WI38 (cell line): ENCODE data around the gene MRPS12.
A peak's percentile ranks its signal among the peaks of the same experiment; 100 is the strongest.
"Not testable (repeated sequence)": the region's sequence is repeated elsewhere in the genome, so short reads cannot be mapped to it uniquely, and the experiment has no call there.

Experiments
- H3K4me3 ChIP-seq: 2 replicates; pipeline ENCODE4 v1.5.1; 2011; ENCODE audit warnings: low read depth, mild to moderate bottlenecking, control low read depth, low read length
- TF ChIP-seq, protein P1 (sequence below): IDR thresholded peaks from 2 replicates; pipeline ENCODE4 v1.5.1; 2012; ENCODE audit warnings: low read depth, mild to moderate bottlenecking, control low read depth, low read length

Gene MRPS12

DNA sequence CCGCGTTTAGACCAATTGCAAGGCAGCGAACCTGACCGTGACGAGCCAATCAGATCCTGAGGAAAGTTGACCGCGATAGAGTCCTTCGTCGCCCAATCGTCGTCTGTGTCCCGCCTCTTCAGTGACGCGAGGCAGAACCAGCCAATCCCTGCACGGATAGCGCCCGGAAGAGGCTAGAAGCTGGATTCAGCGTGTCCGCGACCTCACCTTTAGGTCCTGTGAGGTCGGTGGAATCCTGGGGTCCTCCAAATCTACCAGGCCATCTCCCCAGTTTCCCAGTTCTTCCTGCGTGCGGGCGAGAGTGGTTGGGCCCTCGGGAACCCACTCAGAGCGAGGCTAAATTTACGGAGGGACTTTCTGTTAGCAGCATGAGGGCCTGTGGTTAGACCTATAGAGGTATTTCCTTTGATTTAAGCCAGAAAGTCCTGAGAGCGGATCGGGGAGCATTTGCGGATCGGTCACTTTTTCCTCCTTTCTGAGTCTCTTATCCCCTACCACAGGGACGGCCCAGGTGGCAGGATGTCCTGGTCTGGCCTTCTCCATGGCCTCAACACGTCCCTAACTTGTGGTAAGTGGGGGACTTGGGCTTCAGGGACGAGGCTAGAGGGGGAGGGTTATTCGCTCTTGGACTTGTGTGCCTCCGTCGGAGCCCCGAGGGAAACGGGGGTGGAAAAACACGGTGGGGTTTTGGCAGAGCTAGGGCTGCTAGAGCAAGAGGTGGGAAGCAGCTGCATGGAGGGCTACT, at the start of gene MRPS12:
Gene MRPS12, plus strand, starts transcription at position 169 of the 745 bp plus-strand sequence. Its CDS starts 351 bp downstream, at position 520.
- H3K4me3 ChIP-seq, result peak within 1 kb of the TSS; percentile 96
- TF ChIP-seq, protein P1, sequence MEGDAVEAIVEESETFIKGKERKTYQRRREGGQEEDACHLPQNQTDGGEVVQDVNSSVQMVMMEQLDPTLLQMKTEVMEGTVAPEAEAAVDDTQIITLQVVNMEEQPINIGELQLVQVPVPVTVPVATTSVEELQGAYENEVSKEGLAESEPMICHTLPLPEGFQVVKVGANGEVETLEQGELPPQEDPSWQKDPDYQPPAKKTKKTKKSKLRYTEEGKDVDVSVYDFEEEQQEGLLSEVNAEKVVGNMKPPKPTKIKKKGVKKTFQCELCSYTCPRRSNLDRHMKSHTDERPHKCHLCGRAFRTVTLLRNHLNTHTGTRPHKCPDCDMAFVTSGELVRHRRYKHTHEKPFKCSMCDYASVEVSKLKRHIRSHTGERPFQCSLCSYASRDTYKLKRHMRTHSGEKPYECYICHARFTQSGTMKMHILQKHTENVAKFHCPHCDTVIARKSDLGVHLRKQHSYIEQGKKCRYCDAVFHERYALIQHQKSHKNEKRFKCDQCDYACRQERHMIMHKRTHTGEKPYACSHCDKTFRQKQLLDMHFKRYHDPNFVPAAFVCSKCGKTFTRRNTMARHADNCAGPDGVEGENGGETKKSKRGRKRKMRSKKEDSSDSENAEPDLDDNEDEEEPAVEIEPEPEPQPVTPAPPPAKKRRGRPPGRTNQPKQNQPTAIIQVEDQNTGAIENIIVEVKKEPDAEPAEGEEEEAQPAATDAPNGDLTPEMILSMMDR, result no peak

DNA sequence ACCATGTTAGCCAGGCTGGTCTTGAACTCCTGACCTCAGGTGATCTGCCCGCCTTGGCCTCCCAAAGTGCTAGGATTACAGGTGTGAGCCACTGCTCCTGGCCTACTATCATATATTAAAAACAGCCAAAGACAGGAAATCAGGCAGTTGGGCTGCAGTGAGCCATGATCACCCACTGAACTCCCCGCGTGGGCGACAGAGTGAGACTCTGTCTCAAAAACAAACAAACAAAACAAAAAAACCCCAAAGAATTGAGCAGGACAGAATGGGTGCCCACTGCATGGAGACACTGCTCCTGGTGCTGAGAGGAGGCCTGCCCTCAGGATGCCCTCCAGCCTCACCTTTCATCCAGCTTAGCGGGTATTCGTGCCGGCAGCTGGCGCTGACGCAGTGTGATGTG, 47.5 kb upstream of the MRPS12 start:
- no peak overlapping the region for H3K4me3 ChIP-seq
- TF ChIP-seq, protein P1, result no peak

DNA sequence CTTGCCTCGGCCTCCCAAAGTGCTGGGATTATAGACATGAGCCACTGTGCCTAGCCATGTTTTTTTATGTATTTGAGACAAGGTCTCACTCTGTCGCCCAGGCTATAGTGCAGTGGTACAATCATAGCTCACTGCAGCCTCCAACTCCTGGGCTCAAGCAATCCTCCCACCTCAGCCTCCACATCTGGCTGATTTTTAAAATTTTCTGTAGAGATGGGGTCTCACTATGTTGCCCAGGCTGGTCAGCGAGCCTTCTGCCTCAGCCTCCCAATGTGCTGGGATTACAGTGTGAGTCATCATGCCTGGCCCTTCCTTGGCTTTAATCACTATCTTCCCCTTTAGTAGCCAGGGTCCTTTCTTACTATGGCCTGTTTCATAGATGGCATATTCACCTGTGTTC, 46.1 kb upstream of the MRPS12 start:
- not testable (repeated sequence) for H3K4me3 ChIP-seq

DNA sequence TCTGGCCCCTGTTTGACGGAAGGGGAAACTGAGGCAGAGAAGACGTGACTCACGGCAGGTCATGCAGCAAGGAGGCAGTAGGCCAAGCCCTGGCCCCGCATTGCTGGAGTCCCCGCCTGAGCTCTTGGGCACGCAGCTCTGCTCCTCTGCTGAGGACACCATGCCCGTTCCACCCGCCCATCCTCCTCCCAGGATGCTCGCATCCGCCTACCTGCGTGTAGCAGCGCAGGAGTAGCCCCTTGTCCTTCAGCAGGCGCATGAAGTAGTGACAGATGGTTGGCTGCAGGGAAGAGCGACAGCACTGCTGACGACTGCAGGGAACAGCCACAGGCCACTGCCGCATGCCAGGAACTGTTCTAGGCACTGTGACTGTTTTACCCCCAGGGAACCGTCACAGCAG, 41.9 kb upstream of the MRPS12 start:
- H3K4me3 ChIP-seq, result no peak overlapping the region
- TF ChIP-seq, protein P1, result no peak

DNA sequence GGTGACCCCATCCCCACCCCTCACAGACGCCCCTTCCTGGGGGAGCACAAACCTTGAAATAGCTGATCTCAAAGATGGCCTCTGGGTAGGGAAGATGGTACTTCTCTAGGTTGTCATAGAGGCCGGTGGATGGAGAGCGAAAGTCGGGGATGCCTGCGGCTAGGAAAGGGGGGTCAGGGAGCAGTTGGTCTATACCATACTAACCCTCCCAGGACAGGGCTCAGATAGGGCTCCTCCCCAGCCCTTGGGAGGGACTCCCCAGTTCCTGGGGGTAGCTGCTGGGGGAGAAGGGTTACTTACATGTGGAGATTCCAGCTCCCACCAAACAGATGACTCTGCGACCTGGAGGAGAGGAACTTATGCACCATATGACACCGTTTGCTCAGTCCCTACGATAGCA, 40.9 kb upstream of the MRPS12 start:
- TF ChIP-seq, protein P1, result no peak
- no peak overlapping the region for H3K4me3 ChIP-seq

DNA sequence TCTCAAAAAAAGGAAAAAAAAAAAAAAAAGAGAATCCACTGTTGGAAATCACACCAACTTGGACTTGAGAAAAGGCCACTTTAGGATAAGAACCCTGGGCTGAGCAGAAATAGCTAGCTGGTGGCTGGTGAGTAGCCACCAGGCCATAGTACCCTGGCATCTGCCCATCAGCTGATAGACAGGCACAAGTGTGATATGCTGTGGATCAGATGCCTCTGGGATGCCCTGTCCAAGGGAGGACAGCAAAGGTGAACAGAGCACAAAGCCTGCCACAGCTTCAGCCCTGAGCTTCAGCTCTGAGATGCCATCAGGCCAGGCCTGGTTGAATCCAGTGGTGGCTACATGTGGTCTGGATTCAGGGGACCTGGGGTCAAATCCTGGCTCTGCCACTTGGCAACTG, 40.1 kb upstream of the MRPS12 start:
- TF ChIP-seq, protein P1, result no peak

DNA sequence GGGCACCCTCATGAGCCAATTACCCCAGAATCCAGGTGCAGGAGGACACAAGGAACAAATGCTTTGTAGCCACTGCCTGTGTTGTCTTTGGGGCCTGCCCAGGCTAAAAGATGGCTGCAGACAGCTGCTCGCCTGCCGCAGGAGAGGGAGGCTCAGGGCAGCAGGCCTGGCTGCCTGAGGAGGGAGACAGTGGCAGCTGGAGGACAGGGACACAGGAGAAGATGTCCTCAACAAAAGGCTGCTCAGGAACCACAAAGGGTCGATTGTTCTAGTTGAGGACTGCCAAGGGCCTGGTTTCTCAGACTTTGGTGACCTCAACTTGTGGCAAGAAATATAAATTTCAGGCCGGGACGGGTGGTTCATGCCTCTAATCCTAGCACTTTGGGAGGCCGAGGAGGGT, 39.0 kb upstream of the MRPS12 start:
- TF ChIP-seq, protein P1, result no peak
- no peak overlapping the region for H3K4me3 ChIP-seq

More for the DNA sequence above, 40.1 kb upstream of the MRPS12 start:
- H3K4me3 ChIP-seq, result no peak overlapping the region

DNA sequence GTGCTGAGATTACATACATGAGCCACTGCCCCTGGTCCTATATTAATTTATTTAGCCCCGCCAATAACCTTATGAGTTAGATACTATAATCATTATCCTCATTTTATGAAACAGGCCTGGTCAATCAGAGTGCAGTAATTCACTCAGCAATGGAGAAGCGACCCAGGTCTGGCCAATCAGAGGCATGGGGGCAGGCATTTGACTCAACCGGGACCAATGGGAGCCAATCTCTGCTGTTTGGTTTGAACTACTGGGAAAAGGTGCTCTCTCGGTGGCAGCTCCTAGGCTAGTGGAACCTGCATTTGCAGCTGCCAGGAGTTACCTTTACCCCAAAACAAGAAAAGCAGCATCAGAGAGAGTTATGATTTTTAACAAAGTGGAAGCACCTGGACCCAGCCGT, 37.9 kb upstream of the MRPS12 start:
- TF ChIP-seq, protein P1, result no peak
- H3K4me3 ChIP-seq, result no peak overlapping the region
